DOHH2 (cell line): ENCODE data around the gene ZBTB39.

Source experiments
- H3F3A ChIP-seq: fragments of 200-600 bp; sonication (generic), shearing (Covaris generic); 2 replicates; pipeline ENCODE4 v1.6.0; 2016; ENCODE audit warnings: antibody characterized with exemption, mild to moderate bottlenecking; ENCODE audit not compliant: control insufficient read depth, insufficient read depth
- H3K27ac ChIP-seq: fragments of 200-600 bp; sonication (generic); 2 replicates; pipeline ENCODE4 v1.5.1; 2014; ENCODE audit warnings: low read depth, mild to moderate bottlenecking, low read length, moderate library complexity
- H3K27me3 ChIP-seq: fragments of 200-600 bp; sonication (generic); 2 replicates; pipeline ENCODE4 v1.6.1; 2014; ENCODE audit warnings: mild to moderate bottlenecking, low read length, mixed read lengths; ENCODE audit not compliant: control insufficient read depth
- H3K36me3 ChIP-seq: fragments of 200-600 bp; sonication (generic); 2 replicates; pipeline ENCODE4 v1.6.1; 2014; ENCODE audit warnings: mild to moderate bottlenecking, low read length, moderate library complexity, mixed read lengths; ENCODE audit not compliant: control insufficient read depth
- H3K4me1 ChIP-seq: fragments of 200-600 bp; sonication (generic); 2 replicates; pipeline ENCODE4 v1.6.1; 2014; ENCODE audit warnings: mild to moderate bottlenecking, low read length, mixed read lengths; ENCODE audit not compliant: control insufficient read depth
- H3K4me2 ChIP-seq: fragments of 200-600 bp; sonication (generic); 2 replicates; pipeline ENCODE4 v1.6.0; 2014; ENCODE audit warnings: mild to moderate bottlenecking, low read length, moderate library complexity
- H3K4me3 ChIP-seq: fragments of 200-600 bp; sonication (generic); 2 replicates; pipeline ENCODE4 v1.5.1; 2014; ENCODE audit warnings: mild to moderate bottlenecking, low read length, mixed read lengths
- H3K79me2 ChIP-seq: fragments of 200-600 bp; sonication (generic); 2 replicates; pipeline ENCODE4 v1.6.1; 2014; ENCODE audit warnings: mild to moderate bottlenecking, low read length, mixed read lengths; ENCODE audit not compliant: control insufficient read depth
- H3K9me2 ChIP-seq: fragments of 200-600 bp; sonication (generic); replicated peaks from 2 replicates; pipeline ENCODE4 v1.6.1; 2014; ENCODE audit warnings: mild to moderate bottlenecking, low read length, mixed read lengths; ENCODE audit not compliant: control insufficient read depth
- H3K9me3 ChIP-seq: fragments of 200-600 bp; sonication (generic); 2 replicates; pipeline ENCODE4 v1.6.1; 2014; ENCODE audit warnings: antibody characterized with exemption, low read length, mixed read lengths; ENCODE audit not compliant: control insufficient read depth, insufficient read depth
- H4K20me1 ChIP-seq: fragments of 200-600 bp; sonication (generic); 2 replicates; pipeline ENCODE4 v1.6.0; 2014; ENCODE audit warnings: low read depth, mild to moderate bottlenecking, antibody characterized with exemption, low read length, moderate library complexity; ENCODE audit not compliant: control insufficient read depth, insufficient read depth
- CTCF ChIP-seq: fragments of 200-600 bp; sonication (generic); IDR thresholded peaks from one replicate; pipeline ENCODE4 v1.5.1; 2014; ENCODE audit warnings: antibody characterized with exemption, mild to moderate bottlenecking, low read depth, low read length; ENCODE audit not compliant: poor library complexity, severe bottlenecking
- EZH2phosphoT487 ChIP-seq: fragments of 200-600 bp; sonication (generic); IDR thresholded peaks from 2 replicates; pipeline ENCODE4 v1.6.1; 2017; ENCODE audit warnings: borderline replicate concordance, mild to moderate bottlenecking, antibody characterized with exemption, low read length, moderate library complexity, mixed read lengths

ZBTB39 gene

GRCh38 chr12:56955631-56956256 lies 50.6 kb downstream of the ZBTB39 start:
- Histone ChIP-seq H3K27me3 (peaks cover 39% of the 10 kb centered on the region), H4K20me1 (no peaks in the 10 kb centered on the region), H3K9me2 (no peaks in the 10 kb centered on the region), H3F3A (no peaks in the 10 kb centered on the region), H3K9me3 (no peaks in the 10 kb centered on the region), H3K4me3 (no peak overlapping the region), H3K4me2 (no peak overlapping the region), H3K36me3 (no peaks in the 10 kb centered on the region), H3K4me1 (no peaks in the 10 kb centered on the region), H3K79me2 (no peaks in the 10 kb centered on the region), H3K27ac (no peak overlapping the region)
- TF ChIP-seq EZH2phosphoT487 (no peak), CTCF (no peak)

GRCh38 chr12:56954958-56955355 lies 51.4 kb downstream of the ZBTB39 start:
- Histone ChIP-seq H3F3A (no peaks in the 10 kb centered on the region), H3K27ac (no peak overlapping the region), H4K20me1 (no peaks in the 10 kb centered on the region), H3K27me3 (peaks cover 39% of the 10 kb centered on the region), H3K9me2 (no peaks in the 10 kb centered on the region), H3K79me2 (no peaks in the 10 kb centered on the region), H3K4me2 (no peak overlapping the region), H3K9me3 (no peaks in the 10 kb centered on the region), H3K4me3 (no peak overlapping the region), H3K4me1 (no peaks in the 10 kb centered on the region), H3K36me3 (no peaks in the 10 kb centered on the region)
- TF ChIP-seq EZH2phosphoT487 (no peak), CTCF (no peak)

GRCh38 chr12:56954057-56954957 lies 52.0 kb downstream of the ZBTB39 start:
- Histone ChIP-seq H4K20me1 (no peaks in the 10 kb centered on the region), H3K4me1 (no peaks in the 10 kb centered on the region), H3F3A (no peaks in the 10 kb centered on the region), H3K27me3 (peaks cover 37% of the 10 kb centered on the region), H3K9me3 (no peaks in the 10 kb centered on the region), H3K27ac (no peak overlapping the region), H3K4me3 (no peak overlapping the region), H3K36me3 (no peaks in the 10 kb centered on the region), H3K79me2 (no peaks in the 10 kb centered on the region), H3K9me2 (no peaks in the 10 kb centered on the region), H3K4me2 (no peak overlapping the region)
- TF ChIP-seq CTCF (no peak), EZH2phosphoT487 (no peak)
